GM19238 (cell line): ENCODE results near the gene TOR3A.
"Not testable (repeated sequence)": the region's sequence is repeated elsewhere in the genome, so short reads cannot be mapped to it uniquely, and the experiment has no call there.

Source experiments
- DNase-seq: peaks from one replicate; pipeline ENCODE4 v3.0.0; 2011; ENCODE audit warnings: low spot score; ENCODE audit not compliant: insufficient read length

TOR3A gene

DNA sequence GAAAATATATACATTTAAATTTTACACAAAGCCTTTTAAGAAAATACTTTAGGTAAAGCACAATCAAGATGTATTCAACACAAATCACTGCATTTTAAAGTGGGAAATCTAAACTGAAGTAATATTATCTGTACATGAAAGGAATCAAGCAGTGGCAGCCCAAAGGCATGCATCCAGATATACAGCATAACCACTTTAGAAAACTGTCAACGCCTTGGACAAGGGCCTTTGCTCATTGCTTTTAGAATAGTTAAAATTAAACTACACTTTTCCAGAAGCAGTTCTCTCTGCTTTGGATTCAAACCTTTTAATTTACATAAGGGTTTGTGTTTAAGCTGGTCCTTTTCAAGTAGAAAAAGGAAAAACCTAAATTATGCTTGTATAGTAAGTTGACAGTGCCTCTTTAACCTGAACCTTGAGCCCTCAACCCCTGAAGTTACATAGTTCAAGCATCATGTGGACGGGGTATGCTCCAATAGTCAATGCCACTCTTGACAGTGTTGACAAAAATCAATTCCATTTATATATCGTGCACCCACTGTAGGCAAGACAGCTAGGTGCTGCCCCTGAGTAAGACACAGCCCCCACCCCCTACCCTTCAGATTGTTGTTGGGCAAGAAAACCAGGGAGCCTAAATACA, 22.9 kb downstream of the TOR3A start:
- no peak for DNase-seq

GRCh38 chr1:179105393-179105792, 23.5 kb downstream of the TOR3A start:
- no peak for DNase-seq

DNA sequence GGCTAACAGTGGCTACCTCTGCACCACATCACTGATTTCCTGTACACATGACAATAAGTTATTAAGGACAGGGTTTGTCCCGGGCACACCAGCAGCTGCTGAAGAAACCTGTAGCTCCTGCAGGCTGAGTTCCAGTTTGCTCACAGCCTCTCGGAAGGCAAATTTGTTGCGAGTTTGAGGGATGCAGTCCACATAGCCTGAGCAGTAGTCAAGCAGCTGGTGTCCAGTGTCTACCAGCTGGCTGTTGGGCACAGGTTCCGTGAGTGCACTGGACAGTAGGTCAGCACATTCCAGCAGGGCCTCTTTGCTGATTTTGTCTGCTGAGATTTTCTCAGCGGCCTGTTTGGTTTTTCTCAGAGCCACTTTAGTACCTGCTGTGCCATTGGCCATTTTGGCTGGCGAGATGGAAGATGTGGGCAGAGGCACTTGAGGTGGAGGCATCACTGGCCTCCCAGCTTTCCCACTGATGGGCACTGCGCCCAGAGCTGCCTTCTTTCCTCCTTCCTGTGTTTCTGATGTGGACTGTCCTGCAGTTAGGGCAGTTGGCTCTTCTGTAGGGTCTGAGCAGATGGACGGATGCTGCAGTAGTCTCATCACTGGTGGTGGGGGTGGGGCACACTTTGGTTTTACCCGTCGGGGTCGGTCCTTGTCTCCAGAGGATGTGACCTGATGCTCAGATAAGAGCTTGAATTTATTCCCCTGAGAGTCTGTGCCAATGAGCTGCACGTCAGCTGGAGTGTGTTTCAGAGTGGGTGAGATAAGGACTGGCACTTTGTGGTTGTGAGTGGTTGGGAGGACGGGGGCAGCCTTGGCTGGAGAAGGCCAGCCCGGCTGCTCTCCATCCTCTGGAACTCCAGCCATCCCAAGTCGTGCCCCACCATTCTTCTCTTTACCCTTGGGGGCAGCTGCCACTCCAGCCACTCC, 26.1 kb downstream of the TOR3A start:
- no peak for DNase-seq

GRCh38 chr1:179108644-179109043, 26.8 kb downstream of the TOR3A start:
- no peak for DNase-seq

- no peak for DNase-seq
Measured at GRCh38 chr1:179115181-179115580, 33.3 kb downstream of the TOR3A start.

- DNase-seq: no peak
Measured at GRCh38 chr1:179119513-179119912, 37.6 kb downstream of the TOR3A start.

DNA sequence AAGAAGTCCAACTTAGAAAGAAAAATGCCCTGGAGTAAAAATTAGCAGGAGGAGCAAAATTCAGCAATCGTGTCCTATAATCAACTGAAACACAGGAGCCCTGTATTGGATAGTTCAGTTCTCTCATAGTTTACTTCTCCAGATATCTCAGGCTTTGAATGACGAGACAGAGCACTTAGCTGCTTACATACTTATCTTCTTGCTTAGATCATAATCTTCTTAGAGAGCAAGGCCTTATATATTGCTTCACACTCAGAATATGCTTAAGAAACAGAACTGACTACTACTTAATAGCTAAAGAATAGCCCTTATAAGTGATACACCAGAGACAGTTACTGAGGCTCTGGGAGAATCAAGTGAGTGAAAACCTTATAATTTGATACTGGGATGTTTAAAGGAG, 38.9 kb downstream of the TOR3A start:
- no peak for DNase-seq

DNA sequence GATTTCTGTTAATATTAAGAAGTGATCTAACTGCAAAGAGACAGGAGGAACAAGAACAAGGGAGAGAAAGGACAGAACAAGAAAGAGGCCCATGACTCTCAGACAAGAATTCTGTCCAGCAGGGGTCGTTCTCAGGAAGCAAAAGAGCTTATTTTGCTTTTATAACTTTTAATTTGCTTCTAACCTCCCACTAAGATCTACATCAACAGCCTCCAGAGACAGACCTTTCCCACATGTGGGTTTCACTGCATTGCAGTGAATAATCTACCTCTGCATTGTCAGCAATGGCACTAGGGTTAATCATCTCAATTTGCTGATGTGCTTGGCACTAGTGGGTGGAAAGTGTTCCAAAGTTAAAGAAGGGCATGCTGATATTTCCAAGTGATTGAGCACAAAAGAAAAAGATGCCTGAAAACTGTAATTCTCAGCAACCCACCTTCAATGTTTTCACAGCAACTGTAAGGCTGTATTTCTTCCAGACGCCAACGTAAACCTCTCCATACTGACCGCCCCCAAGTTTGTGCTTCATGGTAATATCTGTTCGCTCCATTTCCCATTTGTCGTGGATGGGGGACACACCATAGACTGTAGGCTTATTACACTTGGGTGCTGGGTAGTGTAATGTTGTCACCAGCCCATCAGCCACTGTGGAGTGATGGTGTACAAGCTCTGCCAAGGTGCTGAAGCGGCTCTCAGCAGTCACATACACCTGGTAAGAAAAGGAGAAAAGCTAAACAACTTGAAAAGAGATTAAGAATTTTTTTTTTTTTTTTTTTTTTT, 39.5 kb downstream of the TOR3A start:
- DNase-seq: peak; percentile 15

GRCh38 chr1:179124873-179125272, 43.0 kb downstream of the TOR3A start:
- DNase-seq: no peak

DNA sequence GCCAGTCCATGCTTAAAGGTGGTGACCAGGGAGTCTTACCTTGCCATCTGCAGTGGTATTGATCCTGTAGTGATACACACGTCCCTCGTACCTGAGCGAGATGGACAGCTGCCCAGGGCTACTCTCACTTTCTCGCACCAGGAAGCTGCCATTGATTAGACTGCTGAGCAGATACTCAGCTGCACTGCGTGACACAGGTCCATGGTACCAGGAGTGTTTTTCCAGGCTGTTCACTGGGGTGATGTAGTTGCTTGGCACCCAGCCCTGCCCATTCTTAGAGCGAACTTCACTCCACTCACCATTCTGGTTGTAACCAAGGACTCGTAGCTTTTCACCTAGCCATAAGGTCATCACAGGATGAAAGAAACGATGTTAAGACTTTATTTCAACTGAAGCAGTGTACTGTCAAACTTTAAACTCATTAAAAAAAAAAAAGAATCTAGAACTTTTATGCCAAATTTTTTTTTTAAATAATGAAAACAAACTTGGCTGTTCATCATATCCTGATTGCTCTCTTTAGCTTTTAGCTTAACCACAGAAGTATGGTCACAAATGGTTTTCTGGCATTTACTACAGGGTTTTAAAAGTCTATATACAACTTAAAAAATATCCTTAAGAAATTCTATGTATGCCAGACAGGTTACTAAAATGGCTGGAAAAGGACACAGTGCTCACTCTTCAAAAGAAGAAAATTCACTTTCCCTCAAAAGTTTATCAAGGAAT, 44.6 kb downstream of the TOR3A start:
- no peak for DNase-seq

DNA sequence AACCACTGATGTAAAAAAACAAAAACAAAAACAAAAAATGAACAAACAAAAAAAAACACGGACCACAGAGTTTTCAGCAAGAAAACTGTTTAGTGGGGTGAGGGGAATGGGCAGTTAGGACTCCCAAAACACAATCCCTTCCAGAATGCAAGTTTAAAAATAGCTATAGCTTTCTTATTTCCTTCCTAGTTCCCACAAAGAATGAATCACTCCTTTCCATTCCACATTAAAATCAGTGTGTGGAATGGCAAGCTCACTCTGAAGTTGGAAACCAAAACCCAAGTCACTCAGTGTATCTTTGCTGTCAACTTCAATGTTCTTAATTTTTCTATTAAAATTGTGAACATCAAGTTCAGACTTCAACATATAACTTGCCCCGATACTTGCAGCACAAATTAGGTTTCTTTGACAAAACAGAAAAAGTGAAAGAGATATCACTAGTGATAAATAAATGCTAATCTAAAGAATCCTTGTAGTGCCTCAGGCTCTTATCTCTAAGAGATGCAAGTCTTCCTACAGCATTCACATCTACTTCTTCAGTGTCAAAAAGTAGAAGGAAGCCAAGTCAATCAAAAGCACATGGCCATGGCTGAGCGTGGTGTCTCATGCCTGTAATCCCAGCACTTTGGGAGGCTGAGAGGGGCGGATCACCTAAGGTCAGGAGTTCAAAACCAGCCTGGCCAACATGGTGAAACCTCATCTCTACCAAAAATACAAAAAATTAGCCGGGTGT, 45.5 kb downstream of the TOR3A start:
- DNase-seq: no peak

GRCh38 chr1:179128520-179128919, 46.6 kb downstream of the TOR3A start:
- DNase-seq: no peak

GRCh38 chr1:179129702-179130473, 48.0 kb downstream of the TOR3A start:
- DNase-seq: peak; percentile 39

DNA sequence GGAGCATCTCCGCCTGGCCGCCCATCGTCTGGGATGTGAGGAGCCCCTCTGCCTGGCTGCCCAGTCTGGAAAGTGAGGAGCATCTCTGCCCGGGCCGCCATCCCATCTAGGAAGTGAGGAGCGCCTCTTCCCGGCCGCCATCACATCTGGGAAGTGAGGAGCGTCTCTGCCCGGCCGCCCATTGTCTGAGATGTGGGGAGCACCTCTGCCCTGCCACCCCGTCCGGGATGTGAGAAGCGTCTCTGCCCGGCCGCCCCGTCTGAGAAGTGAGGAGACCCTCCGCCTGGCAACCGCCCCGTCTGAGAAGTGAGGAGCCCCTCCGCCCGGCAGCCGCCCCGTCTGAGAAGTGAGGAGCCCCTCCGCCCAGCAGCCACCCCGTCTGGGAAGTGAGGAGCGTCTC, 53.3 kb downstream of the TOR3A start:
- DNase-seq: not testable (repeated sequence)

DNA sequence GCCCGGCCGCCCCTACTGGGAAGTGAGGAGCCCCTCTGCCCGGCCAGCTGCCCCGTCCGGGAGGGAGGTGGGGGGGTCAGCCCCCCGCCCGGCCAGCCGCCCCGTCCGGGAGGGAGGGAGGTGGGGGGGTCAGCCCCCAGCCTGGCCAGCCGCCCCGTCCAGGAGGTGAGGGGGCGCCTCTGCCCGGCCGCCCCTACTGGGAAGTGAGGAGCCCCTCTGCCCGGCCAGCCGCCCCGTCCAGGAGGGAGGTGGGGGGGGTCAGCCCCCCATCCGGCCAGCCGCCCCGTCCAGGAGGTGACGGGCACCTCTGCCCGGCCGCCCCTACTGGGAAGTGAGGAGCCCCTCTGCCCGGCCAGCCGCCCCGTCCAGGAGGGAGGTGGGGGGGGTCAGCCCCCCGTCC, 53.8 kb downstream of the TOR3A start:
- not testable (repeated sequence) for DNase-seq

DNA sequence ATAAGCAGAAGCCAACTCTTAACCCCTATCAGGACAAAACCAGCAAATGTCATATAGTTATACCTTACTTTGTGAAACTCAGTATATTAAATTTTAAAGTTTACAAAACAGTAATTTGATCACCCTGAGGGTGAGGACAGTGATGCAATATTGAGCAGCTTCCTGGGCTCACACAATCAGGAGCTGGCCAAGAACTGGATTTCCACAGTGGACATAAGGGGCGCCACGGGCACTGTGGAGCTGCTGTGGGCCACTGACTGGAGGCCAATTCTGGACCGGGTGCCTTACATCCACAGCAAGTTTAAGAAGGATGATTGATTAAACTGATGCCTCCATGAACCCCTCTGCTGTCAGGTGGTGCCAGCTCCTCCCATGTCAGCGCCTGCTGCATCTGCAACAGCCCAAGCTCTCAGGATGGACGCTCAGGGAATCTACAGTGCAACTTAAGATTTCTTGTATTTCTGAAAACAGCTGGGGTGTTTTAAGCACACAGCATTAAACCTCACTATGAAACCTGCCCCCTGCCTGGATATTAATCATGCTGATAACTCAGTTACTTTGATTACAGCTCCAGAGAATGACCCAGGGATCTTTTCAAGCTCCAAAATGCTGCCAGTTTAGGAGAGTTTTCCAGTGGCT, 55.9 kb downstream of the TOR3A start:
- no peak for DNase-seq

DNA sequence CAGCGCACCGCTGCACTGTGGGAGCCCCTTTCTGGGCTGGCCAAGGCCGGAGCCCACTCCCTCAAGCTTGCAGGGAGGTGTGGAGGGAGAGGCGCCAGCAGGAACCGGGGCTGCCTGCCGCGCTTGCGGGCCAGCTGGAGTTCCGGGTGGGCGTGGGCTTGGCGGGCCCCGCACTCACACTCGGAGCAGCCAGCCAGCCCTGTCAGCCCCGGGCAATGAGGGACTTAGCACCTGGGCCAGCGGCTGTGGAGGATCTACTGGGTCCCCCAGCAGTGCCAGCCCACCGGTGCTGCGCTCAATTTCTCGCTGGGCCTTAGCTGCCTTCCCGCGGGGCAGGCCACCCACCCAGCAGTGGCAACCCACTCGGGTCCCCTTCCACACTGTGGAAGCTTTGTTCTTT, 56.9 kb downstream of the TOR3A start:
- DNase-seq: not testable (repeated sequence)

GRCh38 chr1:179141592-179142251, 59.9 kb downstream of the TOR3A start:
- no peak for DNase-seq

DNA sequence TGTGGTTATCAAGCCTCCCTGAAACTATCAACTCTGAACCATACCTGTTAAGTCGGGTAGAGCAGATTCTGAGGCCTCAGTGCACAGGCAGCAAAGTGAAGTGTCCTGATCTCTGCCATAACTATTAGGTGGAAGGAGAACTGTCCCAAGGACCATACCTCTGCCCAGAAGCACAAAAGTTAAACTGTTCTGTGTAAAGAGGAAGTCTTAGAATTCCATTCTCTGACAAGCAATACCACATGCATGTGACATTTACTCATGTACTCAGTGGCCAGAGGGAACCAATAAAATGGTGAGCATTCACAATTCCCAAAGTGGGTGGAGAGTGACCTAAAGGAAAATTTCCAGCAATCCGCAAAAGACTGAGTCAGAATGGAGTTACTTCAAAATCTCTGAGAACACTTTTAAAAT, 61.0 kb downstream of the TOR3A start:
- no peak for DNase-seq
